HepG2 (cell line): ENCODE results near the gene CLASRP. TPM values are rescaled to one million over a fixed set of nuclear protein-coding genes. Genes with fewer than 3 reads are reported as not detected.

Source experiments
- ATF6 ChIP-seq: sonication (generic); formaldehyde crosslinking; conservative IDR thresholded peaks from 2 replicates; pipeline ENCODE4 v1.4.0; 2020; ENCODE audit warnings: missing genetic modification reagents
- BHLHE40 ChIP-seq: IDR thresholded peaks from 2 replicates; pipeline ENCODE4 v1.6.1; 2011; ENCODE audit warnings: low read length, improper control_type of control experiment
- DZIP1 ChIP-seq: sonication (generic); formaldehyde crosslinking; IDR thresholded peaks from 2 replicates; pipeline ENCODE4 v1.5.0; 2020; ENCODE audit warnings: mild to moderate bottlenecking, missing genetic modification reagents
- FOXA1 ChIP-seq, 2 experiments: fragments of 450-650 bp in 1 of 2; sonication (generic) in 1 of 2; formaldehyde crosslinking in 1 of 2; IDR thresholded peaks; 2 replicates each; pipeline versions ENCODE4 v1.4.0 to v1.6.1; 2016 to 2020; ENCODE audit warnings: missing genetic modification reagents in 1 of 2
- GABPB1 ChIP-seq: IDR thresholded peaks from 2 replicates; pipeline ENCODE4 v1.6.1; 2016; ENCODE audit warnings: mild to moderate bottlenecking, missing genetic modification reagents, moderate library complexity, missing compliant biosample characterization
- HOXA3 ChIP-seq: sonication (generic); formaldehyde crosslinking; IDR thresholded peaks from 2 replicates; pipeline ENCODE4 v1.5.0; 2020; ENCODE audit warnings: missing genetic modification reagents
- IRF2 ChIP-seq: IDR thresholded peaks from 2 replicates; pipeline ENCODE4 v1.6.1; 2018; ENCODE audit warnings: missing genetic modification reagents, missing compliant biosample characterization
- KDM6A ChIP-seq: IDR thresholded peaks from 2 replicates; pipeline ENCODE4 v1.6.1; 2016; ENCODE audit warnings: low read depth
- MIXL1 ChIP-seq: IDR thresholded peaks from 2 replicates; pipeline ENCODE4 v1.6.1; 2016
- PRDM10 ChIP-seq: sonication (generic); formaldehyde crosslinking; IDR thresholded peaks from 2 replicates; pipeline ENCODE4 v1.4.0; 2020; ENCODE audit warnings: low read depth, missing genetic modification reagents
- RBFOX2 ChIP-seq: fragments of 200-400 bp; formaldehyde crosslinking; IDR thresholded peaks from 2 replicates; pipeline ENCODE4 v1.6.1; 2017; ENCODE audit warnings: low read depth, mild to moderate bottlenecking, low read length
- REXO4 ChIP-seq: sonication (generic); formaldehyde crosslinking; IDR thresholded peaks from 2 replicates; pipeline ENCODE4 v1.8.0; 2022; ENCODE audit warnings: missing genetic modification reagents, mild to moderate bottlenecking, borderline replicate concordance
- SOX13 ChIP-seq, 3 experiments: fragments of 450-650 bp in 1 of 3; sonication (generic) in 1 of 3; formaldehyde crosslinking in 1 of 3; IDR thresholded peaks in 2 of 3; conservative IDR thresholded peaks in 1 of 3; 2 replicates each; pipeline versions ENCODE4 v1.5.0 to v1.6.1; 2016 to 2020; ENCODE audit warnings: antibody characterized with exemption in 1 of 3, mild to moderate bottlenecking in 1 of 3, missing compliant biosample characterization in 1 of 3, missing genetic modification reagents in 1 of 3, moderate library complexity in 1 of 3
- TEAD3 ChIP-seq: optimal IDR thresholded peaks from 2 replicates; pipeline ENCODE3; 2016; ENCODE audit warnings: borderline replicate concordance
- YEATS4 ChIP-seq: sonication (generic); formaldehyde crosslinking; IDR thresholded peaks from 2 replicates; pipeline ENCODE4 v1.4.0; 2020; ENCODE audit warnings: missing genetic modification reagents, borderline replicate concordance
- ZBTB4 ChIP-seq: sonication (generic); formaldehyde crosslinking; IDR thresholded peaks from 2 replicates; pipeline ENCODE4 v1.4.0; 2020; ENCODE audit warnings: missing genetic modification reagents, mild to moderate bottlenecking, borderline replicate concordance
- ZNF589 ChIP-seq: sonication (generic); formaldehyde crosslinking; conservative IDR thresholded peaks from 2 replicates; pipeline ENCODE4 v1.8.0; 2022; ENCODE audit warnings: mild to moderate bottlenecking, moderate library complexity, missing genetic modification reagents
- polyA plus RNA-seq, 8 experiments: library from polyadenylated mRNA; depleted of rRNA in 3 of 8; stranded (reverse) in 7 of 8; unstranded in 1 of 8; fragments of >200 nt; fragmentation: Illumina TruSeq in 4 of 8; extraction: Trizol in 4 of 8; gene quantifications; 2 replicates each; pipeline versions ENCODE4 v1.2.1 to v1.2.3, GENCODE V29; 2011 to 2016; ENCODE audit warnings: low read depth in 4 of 8, missing spikeins in 1 of 8, mixed read lengths in 1 of 8; ENCODE audit not compliant: insufficient read depth in 1 of 8
- total RNA-seq, 5 experiments: library from RNA; depleted of rRNA; stranded (reverse); fragments of >200 nt; fragmentation: Illumina TruSeq; extraction: Trizol; gene quantifications; 2 replicates each; pipeline ENCODE4 v1.2.3, GENCODE V29; 2016; ENCODE audit warnings: low read depth in 1 of 5

The CLASRP gene
- total and polyA plus RNA-seq, 2 of the 13 experiments (the other 11 are each of a cell fraction or from before 2014, with no cell fraction given): 32.0 to 51.4 TPM

GRCh38 chr19:45045671-45046353, 7.0 kb downstream of the CLASRP start (continued):
- TF ChIP-seq RBFOX2 (peak; percentile 50; the same call in 1 of the 2 replicates), GABPB1 (CRISPR knock-in tag) (peak; percentile 25; the same call in 1 of the 2 replicates), TEAD3 (CRISPR knock-in tag) (peak; percentile 79), SOX13 (IDR thresholded peaks at IDR 0.05) (peak; percentile 44; the same call in 1 of the 2 replicates), SOX13 (CRISPR knock-in tag; conservative IDR thresholded peaks at IDR 0.05 in 1 of 2, IDR thresholded peaks at IDR 0.05 in 1 of 2) (peak in 1 of 2 experiments; percentile 87; a peak in 2 of 4 replicates), BHLHE40 (peak; percentile 95), ZNF589 (CRISPR knock-in tag) (no peak), DZIP1 (CRISPR knock-in tag) (no peak), MIXL1 (CRISPR knock-in tag) (peak; percentile 96), KDM6A (CRISPR knock-in tag) (peak; percentile 86), HOXA3 (CRISPR knock-in tag) (peak; percentile 87), YEATS4 (CRISPR knock-in tag) (peak; percentile 65; the same call in 1 of the 2 replicates), ATF6 (peak; percentile 89; the same call in 1 of the 2 replicates), IRF2 (CRISPR knock-in tag) (peak; percentile 88), REXO4 (CRISPR knock-in tag) (no peak), FOXA1 (IDR thresholded peaks at IDR 0.05) (peak; percentile 96), FOXA1 (CRISPR knock-in tag; IDR thresholded peaks at IDR 0.05) (peak; percentile 99), ZBTB4 (CRISPR knock-in tag) (no peak), PRDM10 (peak; percentile 98)
